GM21786 (cell line): ENCODE results near the gene ASCC3.
A peak's percentile ranks its signal among the peaks of the same experiment; 100 is the strongest.

ENCODE experiments used
- ATAC-seq: cut with Tn5 transposase; IDR thresholded peaks from one replicate; pipeline ENCODE4 v1.9.1; 2021; ENCODE audit not compliant: unreplicated experiment

The ASCC3 gene

DNA sequence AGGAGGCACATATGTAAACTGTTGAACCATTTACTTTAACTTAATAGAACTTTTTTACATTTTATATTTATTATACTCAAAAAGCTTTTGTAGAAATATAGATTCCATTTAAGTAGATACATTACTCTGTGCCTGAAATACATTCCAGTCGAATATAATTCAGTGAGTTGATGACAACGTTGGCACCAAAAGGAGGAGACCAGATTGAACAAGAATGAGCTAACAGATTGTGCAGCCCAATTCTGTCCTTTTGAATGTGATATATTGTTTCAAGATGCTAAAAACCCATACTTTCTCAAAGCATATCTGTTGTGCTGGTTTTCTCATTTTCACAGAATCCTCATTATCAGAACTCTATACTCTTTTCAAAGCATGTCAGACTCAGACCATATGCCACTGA lies 269.0 kb downstream of the ASCC3 start:
- no peak for ATAC-seq

DNA sequence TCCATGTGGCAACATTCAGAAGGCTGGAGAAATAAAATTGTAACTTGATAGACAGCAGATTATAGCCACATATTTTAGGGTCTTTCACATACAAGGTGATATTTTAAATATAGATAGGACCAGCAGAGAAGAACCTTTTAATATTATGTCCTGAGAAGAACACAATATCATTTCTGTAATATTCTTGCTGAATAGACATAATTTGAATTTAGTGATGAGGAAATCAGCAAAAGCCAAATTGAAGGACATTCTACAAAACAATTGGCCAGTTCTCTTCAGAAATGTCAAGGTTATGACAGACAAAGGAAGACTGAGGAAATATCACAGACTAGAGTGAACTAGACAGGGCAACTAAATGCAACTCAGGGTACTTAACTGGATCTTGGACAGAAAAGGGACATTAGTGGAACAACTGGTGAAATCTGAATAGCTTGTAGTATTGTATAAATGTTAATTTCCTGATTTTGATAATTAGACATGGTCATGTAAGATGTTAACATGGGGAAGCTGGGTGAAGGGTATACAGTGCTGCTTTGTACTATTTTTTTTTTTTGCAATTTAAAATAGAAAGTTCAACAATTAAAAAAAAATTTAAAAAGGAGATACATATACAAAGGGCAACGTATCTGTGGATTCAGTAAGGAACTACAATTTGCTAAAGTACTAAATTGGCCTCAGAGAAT lies 281.9 kb downstream of the ASCC3 start:
- ATAC-seq = no peak

DNA sequence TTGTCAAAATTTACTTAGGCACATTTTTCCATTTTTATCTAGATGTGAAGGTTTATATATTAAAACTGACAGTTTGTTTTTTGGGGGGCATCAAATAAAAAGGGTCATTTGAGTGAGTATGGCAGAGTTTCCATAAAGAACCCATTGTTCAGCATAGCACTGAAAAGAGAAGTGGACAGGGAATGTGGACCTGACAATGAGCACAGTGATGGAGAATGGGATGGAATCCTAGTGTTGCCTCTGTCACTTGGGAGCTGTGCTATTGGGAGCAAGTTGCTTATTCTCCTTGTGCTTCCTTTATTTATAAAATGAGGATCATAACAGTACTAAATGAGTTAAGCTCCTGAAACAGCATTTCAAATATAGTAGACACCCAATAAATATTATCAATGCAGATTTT lies 285.7 kb downstream of the ASCC3 start:
- ATAC-seq = no peak

DNA sequence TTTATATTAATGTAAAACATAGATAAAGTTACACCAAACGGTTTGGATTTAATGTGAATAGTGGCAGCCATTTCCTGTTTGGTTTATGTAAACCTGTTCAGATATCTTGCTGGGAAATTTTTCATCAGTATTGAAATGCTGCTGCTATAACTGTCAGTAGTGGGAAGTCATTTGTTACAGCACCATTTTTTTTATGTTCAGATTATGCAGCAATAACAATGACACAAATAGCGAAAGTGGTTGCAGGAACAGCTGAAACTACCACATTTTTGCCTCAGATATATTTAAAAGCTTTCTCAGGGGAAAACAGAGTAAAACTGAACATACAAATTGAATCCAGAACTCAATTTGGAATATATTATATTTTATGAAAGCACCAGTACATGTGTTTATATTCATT lies 287.6 kb downstream of the ASCC3 start:
- ATAC-seq = peak; percentile 60

DNA sequence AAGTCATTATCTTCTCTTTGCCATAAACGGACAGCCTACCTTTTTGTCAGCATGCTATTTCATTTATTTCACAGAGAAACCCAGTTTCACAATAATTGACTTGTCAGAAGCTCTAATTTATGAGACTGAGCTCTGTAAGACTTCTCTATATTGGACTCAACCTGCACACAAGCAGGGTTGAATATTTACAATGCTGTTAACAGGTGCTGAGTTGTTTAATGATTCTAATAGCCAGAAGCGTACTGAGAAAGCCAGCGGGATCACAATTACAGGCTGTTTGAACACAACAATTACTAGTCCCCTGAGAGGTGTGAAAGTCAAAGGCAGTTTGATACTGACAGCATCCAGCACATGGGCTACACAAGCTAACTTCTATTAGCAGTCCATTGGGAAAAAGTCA lies 288.2 kb downstream of the ASCC3 start:
- ATAC-seq = no peak

DNA sequence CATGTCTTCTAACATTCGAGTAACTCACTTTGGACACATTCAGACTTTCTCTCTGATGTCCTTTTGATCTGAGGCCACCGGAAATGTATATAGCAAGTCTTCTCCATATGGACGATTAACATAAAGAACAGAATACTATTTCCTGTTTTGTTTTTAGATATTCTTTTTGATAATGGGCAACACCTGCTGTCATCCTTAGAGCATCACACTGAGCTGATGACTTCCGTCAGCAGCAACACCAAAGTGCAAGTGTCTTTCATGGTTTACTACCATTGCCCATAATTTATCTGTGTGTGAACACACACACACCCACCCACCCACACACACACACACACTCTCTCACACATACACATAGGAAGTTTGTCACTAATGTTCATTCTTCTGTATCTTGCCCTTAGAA lies 303.7 kb downstream of the ASCC3 start:
- ATAC-seq = no peak

DNA sequence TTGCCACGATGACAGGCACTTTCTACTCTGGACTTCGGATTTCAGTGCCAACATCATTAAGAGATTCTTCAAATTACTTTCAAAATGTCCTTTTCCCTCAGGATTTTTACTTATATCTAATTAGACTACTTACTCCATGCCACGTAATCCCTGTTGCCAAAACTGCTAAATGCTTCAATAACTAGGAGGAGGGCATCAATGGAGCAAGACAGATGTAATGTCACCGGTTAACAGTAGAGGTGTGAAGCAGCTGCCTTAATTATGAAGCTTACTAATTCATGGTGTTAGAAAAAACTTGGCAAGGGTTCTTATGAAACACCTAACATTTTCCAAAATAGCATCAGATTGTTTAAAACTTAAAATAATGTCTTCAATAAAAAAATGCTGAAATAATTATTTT lies 305.2 kb downstream of the ASCC3 start:
- ATAC-seq = no peak

DNA sequence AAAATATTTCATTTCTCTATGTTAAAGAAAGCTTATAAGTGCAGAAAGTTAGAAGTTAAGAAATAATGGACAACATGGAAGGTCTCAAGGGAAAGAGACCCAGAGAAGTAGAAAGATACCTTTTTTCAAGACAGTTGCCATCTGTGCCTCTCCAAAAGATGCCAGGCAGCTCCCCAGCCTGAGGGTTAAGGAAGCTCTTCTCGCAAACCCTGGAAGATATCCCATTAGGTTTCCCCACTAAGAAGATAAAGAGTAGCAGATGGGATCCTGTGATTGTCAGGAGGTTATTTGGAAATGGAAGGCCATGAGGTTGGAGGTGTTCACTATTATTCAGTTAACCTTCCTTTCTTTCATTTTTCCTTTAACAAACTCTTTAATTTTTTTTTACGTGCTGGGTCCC lies 306.3 kb downstream of the ASCC3 start:
- ATAC-seq = no peak

DNA sequence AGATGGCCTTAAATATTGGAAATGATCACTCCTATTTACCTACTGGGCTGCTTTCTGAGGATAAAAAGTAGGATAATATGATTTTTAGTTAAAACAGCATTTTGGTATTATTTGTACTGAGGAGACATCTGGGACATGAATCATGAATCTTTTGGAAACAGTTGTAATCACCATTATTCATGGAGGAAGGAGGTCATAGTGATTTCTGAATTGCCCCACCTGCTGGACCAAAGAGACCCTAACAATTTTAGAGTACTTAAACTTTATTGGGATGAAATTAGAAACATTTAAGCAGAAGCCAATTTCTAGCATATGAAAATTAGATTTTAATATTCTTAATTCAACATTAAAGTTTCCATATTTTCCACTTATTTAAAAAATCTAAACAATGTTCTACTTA lies 308.0 kb downstream of the ASCC3 start:
- ATAC-seq = no peak

DNA sequence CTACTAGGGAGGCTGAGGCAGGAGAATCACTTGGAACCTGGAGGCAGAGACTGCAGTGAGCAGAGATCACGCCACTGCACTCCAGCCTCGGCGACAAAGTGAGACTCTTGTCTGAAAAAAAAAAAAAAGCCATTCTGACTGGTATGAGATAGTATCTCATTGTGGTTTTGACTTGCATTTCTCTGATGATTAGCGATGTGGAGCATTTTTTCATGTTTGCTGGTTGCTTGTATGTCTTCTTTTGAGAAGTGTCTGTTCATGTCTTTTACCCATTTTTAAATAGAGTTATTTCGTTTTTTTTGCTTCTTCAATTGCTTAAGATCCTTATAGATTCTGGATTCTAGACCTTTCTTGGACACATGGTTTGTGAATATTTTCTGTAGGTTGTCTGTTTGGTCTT lies 312.9 kb downstream of the ASCC3 start:
- no peak for ATAC-seq

DNA sequence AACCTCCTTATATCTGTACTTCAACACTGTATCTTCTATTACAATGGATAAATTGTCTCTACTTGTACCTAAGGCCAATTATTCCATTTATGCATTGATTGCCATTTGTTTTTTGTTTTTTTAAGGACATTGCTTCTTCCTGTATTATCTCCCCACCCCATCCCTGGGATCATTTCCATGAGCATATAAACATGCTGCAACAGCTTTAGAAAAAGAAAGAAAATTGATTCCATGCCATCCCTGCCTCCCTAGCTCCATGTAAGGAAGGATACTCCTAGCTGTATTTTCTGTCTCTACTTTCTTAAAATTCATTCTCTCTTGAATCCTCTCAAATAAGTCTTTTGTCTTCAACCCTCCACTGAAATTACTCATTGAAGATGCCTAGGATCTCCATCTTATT lies 314.6 kb downstream of the ASCC3 start:
- ATAC-seq = no peak

DNA sequence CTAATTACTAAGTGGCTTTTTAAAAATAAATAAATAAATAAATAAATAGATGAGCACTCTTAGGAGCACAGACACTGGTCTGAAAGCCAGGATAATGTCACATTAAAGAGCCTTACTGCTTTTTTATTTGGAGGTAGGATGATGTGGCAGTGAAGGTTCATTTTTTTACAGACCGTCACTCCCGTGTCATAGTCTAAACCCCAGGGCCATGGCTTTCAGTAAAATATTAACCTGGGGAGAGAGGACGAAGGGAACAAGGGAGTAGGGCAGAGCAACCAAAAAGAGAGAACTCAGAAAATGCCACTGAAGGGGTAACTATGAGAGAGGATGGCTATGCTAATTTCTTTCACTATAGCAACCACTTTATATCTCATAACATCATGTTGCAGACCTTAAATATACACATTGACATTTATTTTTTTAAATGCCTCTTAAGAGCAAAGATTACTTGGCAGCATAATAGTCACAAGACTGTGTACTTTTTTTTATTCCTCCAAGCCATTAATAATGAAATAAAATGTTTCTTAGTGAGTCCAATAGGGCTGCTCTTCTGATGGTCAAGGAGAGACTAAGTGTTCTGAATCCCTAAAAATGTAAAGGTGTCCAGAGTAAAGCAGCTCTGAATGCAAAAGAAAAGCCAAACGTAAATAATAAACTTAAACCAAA lies 315.6 kb downstream of the ASCC3 start:
- ATAC-seq = no peak

DNA sequence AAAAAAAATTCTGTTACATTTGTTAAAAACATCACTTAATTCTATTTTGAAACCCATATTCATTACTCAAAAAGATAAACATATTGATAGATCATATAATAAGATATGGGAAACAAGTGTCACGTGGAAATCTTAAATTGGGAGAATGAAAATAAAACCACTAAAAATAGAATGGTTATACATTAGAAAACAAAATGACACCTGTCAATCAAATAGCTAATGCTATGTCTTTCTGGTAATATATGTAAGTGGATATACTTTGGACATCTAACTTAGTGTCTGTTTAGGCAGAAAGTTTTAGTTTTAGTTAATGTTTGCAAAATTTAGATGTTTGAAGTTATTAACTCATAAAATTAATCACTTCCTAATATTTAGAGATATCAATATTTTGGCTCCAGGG lies 321.3 kb downstream of the ASCC3 start:
- no peak for ATAC-seq

DNA sequence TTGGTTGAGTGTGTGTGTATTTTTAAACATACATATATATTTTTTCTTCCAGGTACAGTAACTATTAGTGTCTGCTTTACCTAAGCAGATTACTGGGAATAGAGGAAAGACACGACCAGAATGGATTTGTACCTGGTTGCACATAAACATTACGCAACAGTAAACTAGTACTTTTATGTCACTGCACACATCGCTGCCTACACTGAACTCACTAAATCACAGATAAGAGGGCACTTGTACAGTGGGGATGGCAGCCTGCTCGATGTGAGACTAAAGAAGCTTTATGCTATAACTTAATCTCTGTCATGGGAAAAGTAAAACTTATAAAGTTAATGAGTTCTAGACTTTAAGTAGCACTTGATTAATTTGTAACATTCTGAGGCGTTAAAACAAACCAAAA lies 326.9 kb downstream of the ASCC3 start:
- ATAC-seq = no peak

DNA sequence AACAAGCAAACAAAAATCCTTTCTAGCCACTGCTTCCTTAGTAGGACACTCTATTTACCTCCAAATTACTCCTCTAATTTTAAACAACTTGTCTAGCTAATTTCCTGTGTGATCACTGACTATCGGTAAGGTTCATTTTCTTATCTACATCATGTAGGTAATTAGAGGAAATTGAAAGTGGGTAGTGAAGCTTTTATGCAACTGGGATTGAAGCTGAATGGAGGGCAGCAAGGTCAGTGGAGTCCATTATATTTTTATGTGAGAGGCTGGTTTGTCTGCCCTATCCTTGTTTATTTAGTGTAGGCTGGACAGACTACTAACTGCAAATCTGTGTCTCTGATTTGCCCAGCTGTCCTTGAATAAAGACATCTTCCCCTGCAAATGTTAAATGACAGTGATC lies 327.9 kb downstream of the ASCC3 start:
- no peak for ATAC-seq

DNA sequence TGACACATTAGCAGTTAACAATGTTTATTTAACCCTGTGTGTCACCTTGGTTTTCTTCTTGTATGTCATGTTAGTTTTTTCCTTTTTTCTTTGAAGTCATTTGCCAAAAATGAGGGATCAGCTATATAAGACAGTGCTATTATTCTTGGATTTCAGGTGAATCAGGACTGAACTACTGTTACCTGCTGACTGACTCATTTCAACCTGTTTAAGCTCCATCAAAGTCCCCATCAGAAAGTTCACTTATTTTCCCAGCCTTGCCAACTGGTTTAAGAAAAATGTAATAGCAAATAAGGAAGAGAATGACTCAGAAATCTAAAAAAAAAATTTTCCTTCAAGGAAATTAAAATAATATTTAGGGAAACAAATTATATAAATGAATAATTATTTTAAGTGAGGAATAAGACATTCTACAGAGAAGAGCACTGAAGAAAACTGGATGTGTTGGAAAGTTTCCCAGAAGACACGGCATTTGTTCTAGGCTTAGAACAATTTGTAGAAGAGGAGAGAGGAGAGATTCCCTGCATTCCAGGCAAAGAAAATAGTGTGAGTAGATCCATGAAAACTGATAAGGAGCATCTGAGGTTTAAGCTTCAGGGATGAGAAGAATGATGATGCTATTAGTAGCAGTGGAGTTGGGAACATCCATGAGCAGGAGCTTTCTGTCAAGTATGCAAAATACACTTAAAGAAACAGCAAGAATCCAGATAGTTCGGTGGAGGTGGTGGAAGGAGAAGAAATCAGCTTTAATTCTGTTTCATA lies 331.5 kb downstream of the ASCC3 start:
- no peak for ATAC-seq

DNA sequence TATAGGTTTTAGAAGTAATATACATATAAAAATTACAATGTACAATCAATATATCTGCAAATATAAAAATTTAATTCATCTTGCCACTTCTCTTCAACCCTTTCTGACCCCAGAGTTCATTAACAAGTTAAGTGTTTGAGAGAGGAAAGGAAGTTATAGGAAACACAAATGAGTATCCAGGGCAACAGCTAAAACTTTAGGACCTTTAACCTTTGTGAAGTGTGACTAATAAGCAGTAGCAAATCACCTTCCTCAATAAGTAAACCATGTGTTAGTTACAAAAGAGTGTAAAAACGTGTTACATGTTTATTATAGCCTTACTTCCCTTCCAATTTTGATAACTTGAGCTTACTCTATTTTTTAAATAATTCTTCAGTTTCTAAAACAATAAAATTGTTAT lies 343.0 kb downstream of the ASCC3 start:
- no peak for ATAC-seq

DNA sequence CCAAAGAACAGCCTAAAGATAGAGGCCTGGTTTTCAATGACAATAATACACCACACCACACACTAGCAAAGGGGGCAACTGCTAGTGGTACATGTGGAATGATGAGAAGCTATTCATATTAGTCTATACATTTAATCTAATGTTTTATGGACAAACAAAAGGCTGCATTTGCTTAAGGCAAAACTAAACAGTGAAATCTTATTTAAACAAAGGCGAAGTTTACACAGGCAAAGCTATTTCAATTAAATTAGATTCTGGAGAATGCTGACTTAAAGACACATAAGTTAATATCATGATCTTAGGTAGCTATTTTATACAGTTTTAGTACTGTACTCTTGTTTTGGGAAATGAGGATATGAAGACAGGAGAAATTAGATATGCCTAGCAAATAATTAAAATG lies 362.5 kb downstream of the ASCC3 start:
- ATAC-seq = no peak

DNA sequence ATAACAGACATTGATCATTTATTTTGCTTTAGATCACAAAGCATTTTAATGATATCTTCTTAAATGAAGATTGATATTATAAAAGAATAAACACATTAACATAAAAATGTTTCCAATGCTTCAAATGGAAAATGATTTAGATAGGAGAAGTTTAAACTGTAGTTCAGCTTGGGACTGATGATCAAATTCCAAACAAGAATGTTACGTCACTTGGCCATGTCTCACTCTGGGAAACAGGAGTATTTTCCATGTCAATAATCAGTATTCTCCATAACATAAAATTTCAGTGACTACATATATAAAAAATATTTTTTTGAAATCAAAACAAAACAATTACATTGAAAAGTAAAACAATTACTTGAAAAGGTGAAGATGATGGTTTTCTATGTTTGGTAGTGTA lies 363.5 kb downstream of the ASCC3 start:
- no peak for ATAC-seq

DNA sequence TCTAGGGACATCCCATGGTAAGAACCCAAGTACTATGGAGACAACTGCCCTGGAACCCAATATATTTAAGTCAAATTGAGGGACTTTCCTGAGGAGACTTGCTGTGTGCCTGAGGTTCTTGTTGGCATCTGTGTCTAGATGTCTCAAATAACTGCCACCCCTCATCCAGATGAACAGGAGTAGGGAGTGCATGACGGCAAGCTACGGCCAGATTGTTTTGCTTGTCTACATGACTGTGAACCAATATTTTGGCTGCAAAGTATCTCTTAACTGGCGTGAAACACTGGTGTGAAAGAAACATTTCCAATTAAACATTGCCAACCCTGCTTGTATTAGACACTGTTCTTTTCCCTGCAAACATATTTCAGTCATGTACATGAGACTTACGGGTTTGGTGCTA lies 364.0 kb downstream of the ASCC3 start:
- no peak for ATAC-seq

DNA sequence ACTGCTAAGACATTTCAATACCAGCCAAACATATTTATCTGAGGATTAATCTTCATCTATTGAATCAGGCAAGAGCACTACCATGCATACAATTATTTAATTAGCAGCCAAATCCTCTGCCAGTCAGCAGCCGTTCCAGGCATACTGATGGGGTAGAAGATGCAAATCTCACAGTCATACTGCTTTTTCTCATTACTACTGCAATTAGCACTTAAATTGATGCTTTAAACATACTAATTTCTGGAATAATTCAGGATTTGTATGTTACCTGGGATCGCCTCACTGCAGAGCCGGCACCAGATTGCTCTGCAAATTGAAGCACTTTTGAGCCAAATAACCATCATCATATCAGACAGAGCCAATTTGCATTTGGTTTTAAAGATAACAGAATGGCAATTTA lies 366.5 kb downstream of the ASCC3 start:
- ATAC-seq = no peak

DNA sequence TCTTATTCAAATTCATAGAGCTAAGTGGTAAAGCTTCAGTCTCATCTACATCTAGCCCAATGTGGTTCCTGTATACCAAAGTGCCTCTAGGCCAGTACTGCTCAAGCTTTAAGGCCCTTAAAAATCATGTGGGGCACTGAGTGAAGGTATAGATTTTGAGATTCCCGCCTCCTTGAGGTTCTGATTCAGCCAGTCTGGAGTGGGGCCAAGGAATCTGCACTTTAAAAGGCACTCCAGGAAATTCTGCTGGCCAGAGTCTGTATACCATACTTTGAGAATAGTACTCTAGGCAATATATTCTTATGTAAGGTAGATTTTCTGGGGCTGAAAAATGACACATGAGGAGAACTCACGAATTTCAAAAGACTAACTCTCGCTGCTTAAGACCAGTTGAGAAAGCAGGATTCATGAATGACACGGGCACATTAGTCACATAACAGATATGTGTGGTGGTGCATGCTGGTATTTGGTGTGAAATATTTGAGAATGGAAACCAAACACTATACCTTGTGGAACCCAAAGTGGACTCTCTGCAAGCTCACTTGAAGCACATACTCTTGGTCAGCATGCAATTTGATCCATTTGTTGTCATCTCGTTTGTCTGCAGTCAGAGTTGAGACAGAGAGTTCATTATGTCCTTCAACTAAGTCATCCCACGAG lies 368.8 kb downstream of the ASCC3 start:
- no peak for ATAC-seq
